GM19372 (cell line): ENCODE measurements around the gene MR1.

Experiments
- ATAC-seq: cut with Tn5 transposase; IDR thresholded peaks from one replicate; pipeline ENCODE4 v1.9.1; 2021; ENCODE audit warnings: mild to moderate bottlenecking, low read depth, moderate library complexity; ENCODE audit not compliant: unreplicated experiment

Gene MR1

DNA sequence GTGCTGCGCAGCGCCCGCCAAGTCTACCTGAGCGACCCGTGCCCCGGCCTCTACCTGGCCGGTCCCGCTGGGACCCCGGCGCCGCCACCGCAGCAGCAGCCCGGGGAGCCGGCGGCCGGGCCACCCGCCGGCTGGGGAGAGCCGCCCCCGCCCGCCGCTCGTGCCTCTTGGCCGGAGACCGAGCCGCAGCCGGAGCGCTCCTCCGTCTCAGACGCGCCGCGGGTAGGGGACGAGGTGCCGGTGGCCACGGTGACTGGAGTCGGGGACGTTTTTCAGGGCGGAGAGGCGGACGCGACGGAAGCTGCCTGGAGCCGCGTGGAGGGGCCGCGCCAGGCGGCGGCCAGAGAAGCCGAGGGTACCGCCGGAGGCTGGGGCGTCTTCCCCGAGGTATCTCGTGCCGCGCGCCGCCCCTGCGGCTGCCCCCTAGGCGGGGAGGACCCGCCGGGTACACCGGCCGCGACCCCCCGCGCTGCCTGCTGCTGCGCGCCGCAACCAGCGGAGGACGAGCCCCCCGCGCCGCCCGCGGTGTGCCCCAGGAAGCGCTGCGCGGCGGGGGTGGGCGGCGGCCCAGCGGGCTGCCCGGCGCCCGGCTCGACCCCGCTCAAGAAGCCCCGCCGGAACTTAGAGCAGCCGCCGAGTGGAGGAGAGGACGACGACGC is 55.4 kb downstream of the MR1 start:
- ATAC-seq: peak; percentile 5

DNA sequence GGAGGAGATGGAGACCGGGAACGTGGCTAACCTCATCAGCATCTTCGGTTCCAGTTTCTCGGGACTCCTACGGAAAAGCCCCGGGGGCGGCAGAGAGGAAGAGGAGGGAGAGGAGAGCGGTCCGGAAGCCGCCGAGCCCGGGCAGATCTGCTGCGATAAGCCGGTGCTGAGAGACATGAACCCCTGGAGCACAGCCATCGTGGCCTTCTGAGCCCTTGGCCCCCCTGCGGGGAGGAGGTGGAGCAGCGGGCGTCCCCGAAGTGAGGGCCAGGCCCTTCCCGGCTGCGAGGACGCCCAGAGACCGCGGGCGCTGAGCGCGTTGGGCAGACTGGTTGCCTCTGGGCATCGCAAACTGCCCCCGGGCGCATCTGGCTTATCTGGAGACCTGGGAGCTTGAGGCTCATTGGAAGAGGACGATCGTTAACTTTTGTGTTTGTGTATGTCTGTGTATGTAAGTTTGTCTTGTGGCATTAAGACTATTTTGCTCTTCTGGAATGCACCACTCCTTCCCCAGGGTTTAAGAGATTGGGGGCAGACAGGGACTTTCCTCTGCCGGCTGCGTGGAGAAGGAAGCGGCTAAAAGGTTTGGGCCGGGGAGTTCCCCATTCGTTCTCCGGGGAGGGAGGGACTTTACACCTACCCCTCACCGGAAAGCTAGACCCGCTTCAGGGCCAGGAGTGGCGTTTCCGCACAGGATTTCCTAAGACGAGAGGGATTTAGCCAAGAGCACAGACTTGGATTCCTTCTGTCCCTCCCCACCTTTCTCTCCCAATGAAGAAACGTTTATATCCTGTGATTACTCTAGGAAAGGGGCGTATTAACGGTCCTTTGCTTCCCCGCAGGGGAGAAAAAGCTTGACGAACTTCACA is 56.1 kb downstream of the MR1 start:
- peak; percentile 24 for ATAC-seq

DNA sequence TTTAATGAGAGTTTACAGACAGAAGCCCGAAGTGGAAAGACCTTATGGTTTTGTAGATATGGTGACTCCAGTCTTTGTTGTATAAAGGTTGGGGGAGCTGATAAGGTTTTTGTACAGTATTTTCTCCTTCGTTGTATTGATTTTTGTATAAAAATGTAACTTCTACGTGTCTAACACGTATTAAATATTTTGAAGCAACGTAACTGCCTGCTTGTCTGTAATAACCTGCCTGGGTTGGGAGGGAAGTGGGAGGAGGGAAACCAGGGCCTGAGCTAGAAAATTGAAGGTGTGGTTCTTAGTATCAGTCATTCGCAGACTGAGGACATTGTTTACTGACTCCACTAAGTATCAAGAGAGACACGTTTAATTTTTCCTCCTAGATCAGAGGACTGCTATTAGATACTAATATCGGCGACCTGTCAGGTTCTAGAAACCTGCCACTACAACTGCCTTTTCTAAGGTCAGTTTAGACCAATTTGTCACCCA is 56.9 kb downstream of the MR1 start:
- ATAC-seq: no peak

DNA sequence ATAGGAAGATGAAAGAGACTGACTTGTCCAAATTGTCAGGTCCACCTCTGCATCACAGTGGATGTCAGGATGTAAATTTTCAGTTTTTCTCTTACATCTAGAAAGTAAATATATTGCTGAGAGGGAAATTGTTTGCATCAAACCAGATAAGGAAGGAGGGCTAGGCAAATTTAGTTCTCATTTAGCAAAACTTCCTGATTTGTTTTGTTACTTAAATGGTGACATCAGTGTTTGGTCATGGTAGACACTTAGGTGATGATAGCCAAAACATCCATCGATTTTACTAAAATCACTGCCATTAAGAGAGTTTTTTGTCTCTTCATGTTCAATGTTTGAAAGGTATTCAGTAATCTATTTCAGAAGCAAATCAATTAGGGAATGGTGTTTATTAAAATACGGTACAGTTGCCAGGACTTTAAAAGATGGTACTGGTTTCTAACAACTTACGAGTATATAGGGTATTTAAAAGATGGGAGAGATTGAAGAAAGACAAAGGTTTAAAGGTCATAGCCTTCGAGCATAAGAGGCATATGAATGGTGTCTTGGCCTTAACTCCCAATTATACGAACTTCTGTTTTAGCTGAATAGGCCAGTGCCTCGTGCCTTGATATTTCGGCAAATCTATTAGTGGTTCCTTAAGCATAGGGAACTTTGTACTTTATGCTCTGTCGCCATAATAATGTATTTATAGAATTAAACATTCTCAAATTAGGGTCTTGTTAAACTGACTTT is 57.7 kb downstream of the MR1 start:
- ATAC-seq: no peak

DNA sequence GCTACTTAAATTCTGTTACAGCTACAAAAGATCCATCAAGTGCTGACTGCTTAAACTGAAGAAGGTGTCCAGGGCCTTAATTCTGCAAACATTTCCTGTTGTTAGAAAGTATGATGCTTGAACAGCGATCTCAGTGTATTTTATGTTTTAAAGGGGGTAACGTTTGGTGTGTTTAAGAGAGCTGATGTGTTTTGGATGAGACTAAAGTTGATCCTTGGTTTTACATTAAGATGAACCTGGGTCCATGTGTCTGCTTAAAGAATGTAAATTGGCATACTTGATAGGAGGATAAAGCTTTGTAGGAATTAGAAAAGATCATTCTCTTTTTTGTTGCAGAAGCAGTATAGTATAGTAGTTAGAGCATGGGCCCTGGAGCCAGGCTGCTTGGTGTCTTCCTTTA is 58.3 kb downstream of the MR1 start:
- no peak for ATAC-seq

DNA sequence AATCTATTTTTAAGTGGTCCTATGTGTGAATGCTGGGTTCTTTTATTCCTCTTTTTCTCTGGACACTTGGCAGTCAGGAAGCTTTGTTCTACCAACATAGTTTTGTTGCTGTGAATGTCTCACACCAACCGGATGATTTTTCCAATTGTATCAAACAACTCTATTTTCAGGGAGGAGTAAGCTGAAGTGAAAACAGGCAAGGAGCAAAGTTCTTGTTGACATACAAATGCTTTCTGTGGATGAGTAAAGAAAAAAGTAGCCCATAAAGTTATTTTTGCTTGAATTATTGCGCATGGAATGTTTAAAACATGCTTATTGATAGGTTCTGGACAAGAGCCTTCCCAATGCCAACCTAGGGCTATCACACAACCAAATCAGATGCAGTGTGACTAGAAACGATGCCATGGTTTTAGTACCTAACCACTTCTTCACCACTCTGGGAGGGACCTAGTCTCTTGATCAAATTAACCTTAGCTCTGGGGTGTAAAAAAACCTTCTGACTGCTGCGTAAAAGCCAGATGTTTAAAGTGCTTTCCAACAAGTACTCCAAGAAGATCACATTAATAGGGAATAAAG is 59.2 kb downstream of the MR1 start:
- ATAC-seq: no peak

DNA sequence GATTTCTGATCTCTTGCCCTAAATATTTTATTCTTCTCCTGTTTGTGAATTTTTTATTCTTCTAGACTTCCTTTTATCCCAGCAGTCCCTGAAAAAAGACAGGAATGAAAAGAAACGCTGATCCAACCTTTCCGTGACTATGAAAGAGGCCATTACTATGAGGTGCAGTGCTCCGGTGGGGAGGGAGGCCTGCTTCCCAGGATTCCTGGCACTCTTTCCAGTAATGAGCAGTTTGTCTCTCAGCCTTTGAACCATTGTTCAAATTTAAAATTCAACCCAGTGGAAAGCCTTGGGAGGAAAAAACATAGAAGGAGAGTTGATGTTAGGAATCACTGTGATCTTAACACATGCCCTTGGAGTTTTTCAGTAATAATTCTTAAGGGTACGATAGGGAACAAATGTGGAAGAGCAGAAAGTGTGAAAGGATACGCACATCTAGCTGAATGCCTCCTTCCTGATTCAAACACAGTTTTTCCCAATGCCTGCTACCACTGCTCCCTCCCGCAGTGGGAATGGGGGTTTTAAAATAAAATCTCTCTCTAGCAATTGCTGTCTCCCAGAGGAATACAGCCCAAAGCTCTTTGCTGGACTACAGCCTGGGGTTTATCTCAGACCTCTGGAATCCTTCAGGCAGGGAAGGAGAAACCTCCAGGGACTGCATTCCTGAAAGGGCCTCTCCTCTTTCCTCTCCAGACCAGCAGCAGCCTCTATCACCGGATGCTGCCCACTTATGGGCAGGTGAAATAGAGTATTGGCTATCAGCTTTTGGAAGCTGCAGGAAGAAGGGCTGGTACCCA is 60.8 kb downstream of the MR1 start:
- no peak for ATAC-seq

DNA sequence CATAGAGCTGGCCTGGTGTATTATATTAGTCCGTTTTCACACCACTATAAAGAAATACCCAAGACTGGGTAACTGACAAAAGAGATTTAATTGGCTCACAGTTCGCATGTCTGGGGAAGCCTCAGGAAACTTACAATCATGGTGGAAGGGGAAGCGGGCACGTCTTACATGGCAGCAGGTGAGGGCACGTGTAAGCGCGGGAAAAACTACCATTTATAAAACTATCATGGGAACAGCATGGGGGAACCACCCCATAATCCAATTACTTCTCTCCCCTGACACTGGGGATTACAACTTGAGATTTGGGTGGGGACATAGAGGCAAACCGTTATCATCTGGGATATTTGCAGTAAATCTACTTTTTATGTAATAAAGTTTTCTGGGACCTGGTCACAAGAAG is 61.5 kb downstream of the MR1 start:
- no peak for ATAC-seq

DNA sequence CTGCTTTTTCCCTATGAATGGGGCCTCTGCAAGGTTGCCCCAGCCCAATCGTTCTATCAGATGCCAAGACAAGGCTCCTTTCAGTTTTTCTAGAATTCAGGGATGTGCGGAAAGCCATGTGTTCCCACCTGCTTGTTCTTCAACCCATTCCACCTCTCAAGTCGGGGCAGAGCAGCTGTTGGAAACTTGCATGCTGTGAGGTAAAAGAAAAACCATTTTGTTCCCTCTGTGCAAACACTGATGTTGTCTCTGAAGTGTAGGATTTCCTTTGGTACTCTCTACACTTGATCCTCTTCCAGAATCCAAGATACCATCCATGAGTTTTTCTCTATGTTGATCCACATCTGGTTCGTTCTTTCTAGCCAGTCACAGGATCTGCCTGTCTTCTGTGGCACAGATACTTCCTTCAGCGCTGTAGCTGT is 62.0 kb downstream of the MR1 start:
- ATAC-seq: no peak

DNA sequence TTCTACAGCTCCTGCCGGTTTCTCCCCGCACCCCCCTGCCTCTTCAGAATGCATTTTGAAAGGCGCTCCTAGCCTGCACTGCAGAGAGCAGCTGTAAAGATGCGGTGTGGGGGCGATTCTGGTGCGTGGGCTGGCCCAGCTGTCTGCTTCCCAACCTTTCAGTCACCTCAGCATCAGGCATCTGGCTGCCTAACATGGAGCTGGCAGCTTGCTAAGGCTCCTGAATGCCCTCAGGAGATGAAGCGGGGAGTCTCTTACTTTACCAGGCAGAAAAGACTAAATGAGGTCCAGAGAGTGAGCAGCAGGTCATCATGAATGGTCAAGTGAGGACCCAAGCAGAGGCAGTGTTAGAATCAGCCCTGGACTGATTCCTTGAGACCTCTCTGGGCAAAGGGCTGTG is 63.5 kb downstream of the MR1 start:
- ATAC-seq: no peak

DNA sequence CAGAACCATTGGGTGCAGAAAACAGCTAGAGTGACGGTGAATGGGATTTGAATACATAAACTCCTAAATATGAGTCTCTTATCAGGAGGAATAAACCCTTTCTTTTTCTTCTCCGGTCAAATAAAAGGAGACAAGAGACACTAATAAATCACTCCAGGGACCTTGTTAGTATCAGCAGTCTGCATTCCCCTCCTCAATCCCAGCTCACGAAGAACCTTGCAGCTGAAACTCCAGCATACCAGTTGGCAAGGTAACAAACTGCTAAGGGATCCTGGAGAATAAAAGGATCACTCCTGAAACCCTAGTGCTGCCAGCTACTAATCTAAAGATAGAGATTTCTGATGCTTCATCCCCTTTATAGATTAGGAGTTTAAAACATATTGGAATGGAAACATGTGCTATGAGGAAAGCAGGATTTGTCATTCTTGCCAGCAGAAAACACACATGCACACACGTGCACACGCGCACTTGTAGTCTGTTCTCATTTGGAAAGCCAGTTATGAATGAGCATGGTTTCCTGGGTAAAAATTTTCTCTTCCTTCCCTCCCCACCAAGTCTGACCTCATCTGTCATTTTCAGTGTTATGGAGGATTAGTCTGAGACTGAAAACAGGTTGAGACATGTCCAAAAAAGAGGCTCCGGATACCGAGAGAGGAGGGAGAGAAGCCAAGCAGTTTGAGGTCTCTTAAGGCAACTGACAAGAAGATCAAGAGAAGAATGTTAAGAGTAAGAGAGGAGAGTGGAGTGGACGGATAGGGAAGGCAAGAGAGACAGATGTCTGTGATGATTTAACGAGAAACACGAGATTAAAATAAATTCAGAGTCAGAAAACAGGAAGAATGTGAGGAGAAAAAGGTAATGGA is 65.6 kb downstream of the MR1 start:
- ATAC-seq: peak; percentile 58

DNA sequence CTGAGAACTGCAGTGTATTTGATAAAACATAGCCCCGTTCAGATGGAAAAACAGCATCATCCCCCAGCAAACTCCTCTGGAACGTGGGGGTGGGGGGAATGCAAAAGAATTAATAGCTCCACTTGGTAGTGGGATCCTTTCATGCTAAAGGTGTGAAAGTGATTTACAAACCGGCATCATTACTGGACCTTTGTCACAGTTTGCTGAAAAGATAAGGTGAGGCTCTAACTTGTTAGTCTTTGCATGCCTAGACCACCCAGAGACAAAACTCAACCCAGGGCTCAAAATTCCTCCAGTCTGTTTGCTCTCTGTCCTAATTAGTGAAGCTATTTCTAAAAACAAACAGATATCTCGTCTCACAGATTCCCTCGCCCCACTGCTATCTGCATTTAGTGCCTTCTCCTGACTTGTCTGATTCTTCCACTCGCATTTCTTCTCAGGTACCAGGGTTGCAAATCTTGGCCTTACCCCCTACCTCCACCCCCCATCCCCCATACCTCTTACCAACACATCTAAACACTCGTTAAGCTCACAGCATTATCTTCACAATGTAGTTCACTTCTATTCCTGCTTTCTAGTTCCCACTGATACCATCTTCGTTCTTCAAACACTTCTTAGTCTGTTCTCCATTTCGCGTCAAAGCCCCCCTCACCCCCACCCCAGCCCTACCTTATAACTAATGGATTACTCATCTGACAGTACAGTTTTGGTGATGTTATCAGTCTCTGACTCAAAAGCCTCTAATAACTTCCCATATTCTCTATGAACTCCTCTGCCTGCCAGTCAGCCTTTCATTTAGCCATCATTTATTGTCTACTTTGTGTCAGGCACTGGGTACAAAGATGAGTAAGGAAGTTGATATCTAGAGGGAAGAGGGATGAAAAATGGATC is 66.5 kb downstream of the MR1 start:
- ATAC-seq: no peak

DNA sequence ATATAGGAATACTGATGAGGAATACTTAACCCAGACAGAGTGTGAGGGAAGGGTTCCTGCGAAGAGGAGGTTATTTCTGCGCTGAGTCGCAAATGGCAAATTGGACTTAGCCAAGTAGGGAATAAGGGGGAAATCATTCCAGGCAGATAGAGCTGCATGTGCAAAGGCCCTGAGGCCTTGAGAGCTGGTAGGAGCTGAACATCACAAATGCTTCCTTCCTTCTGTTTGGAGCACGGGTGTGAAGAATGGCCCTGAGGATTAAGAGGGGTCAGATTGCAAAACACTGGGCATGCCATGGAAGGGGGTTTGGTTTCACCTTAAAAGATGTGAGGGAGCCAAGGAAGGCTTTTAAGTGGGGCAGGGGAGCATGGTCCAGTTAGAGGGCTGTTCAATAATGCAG is 67.2 kb downstream of the MR1 start:
- ATAC-seq: no peak

DNA sequence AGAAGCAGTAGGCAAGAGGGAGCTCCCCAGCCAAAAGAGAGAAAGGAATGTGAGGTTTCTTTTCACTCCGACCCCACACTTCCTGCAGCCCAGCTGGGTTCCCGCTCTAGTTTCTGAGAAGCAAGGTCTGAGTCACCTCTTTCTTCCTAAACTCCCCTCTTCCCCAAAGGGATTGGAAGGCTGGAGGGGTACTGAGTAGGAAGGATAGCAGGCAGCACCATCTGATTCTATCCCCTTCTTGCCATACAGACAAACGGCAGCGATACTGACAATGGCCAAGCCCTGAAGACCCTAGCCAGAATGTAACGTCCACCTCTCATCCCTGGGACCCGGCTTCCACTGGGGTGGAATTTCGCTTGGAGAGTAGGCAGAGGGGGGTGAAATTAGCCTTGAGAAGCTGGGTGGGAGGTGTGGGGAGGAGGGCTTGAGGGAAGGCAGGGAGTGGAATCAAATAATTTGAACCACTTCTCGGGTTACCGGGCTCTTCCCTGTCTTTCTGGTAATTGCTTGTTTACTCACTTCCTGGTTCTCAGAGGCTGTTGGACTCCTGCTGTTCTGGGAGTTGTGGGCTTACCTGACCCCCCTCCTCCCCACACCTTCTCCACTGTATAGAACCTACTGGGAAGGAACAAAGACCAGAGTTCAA is 67.9 kb downstream of the MR1 start:
- no peak for ATAC-seq

DNA sequence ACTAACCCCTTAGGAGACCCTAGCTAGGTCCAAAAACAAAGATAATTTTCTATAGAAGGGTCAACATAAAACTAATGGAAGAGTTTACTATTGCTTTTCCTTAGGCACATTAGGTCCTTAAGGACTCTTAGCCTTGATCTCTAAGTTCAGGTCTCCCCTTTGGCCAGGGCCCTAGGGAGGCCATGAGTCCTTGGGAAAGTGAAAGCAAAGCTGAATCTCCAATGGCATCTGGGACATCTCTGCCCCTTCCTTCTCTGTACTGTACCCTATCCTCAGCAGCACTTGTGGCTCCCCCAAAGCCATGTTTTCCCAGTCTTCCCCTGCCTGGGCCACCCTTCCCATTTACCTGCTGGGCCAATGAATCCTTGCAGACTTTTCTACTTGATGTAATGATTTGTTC is 69.1 kb downstream of the MR1 start:
- ATAC-seq: no peak

DNA sequence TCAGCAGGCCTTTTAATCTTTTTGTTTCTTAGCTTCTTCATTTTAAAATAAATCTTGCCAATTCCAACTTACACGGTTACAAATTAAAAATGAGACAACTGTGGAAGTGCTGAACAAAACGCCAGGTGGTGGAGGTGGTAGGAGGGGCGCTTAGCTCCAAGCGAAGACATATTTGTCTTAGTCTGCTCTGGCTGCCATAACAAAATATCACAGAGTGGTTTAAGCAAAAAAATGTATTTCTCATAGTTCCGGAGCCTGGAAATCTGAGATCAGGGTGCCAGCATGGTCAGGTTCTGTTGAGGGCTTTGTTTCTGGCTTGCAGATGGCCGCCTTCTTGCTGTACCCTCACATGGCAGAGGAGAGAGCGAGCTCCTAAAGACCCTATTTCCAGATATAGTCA is 69.6 kb downstream of the MR1 start:
- ATAC-seq: no peak

DNA sequence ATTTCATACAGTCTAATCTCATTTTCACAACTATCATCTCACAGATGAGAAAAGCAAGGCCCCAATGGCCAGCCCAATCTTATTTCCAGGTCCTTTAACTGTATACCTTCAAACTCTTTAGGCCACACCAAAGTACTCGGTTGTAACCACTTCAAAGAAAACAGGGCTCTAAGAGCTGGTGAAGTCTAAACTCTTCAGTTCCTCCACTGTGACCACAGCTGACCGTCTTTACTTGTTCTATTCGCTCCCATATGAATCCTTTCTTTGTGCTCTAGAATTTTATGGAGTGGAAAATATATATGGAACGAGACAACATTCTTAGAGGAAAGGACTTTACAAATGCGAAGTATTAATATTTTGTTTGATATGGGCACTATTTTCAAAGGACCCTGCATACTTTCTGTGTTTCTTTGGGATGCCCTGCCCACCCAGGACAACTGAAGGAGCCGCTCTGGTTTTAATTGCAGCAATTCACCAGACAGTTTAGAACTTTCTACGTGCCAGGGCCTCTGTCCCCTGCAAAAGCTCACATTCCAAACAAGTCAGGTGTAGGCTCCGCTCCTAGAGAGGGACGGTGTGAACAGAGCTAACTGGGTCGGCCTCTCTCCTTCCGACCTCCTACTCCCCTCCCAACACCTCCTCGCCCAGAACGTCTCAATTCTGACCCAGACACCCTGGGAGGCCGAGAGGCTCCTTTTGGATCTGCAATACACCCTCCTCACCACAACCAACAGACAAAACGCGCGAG is 70.4 kb downstream of the MR1 start:
- ATAC-seq: peak; percentile 13
